Activated CD4-positive, alpha-beta memory T cell treated with anti-CD3 and anti-CD28 coated beads for 36 hours (primary cell): Measurements from ENCODE around the gene TMEM86B. TPM values are rescaled to one million over a fixed set of nuclear protein-coding genes. Genes with fewer than 3 reads are reported as not detected.
A peak's percentile ranks its signal among the peaks of the same experiment; 100 is the strongest.
"Not testable (repeated sequence)": the region's sequence is repeated elsewhere in the genome, so short reads cannot be mapped to it uniquely, and the experiment has no call there.

Source experiments
- CTCF ChIA-PET: fragments of 350-600 bp; sonication (Branson Sonifier 250); formaldehyde crosslinking; loops from one replicate; lab custom pipeline; 2021; ENCODE audit warnings: antibody characterized with exemption, inconsistent platforms; lab: Charles Lee
- POLR2A ChIA-PET: fragments of 350-600 bp; sonication (Branson Sonifier 250); formaldehyde crosslinking; loops from one replicate; lab custom pipeline; 2021; ENCODE audit warnings: antibody characterized with exemption; lab: Charles Lee
- DNase-seq: peaks from one replicate; pipeline ENCODE4 v3.0.0-alpha.2; 2020
- H3K27ac Mint-ChIP-seq: one replicate; pipeline ENCODE4 v1.8.0; 2021; ENCODE audit warnings: mixed read lengths
- H3K27me3 Mint-ChIP-seq: one replicate; pipeline ENCODE4 v1.8.0; 2021; ENCODE audit warnings: mixed read lengths
- H3K36me3 Mint-ChIP-seq: one replicate; pipeline ENCODE4 v1.8.0; 2021; ENCODE audit warnings: mixed read lengths
- H3K4me1 Mint-ChIP-seq: one replicate; pipeline ENCODE4 v1.8.0; 2021; ENCODE audit warnings: low read depth, mixed read lengths
- H3K4me3 Mint-ChIP-seq: one replicate; pipeline ENCODE4 v1.8.0; 2021; ENCODE audit warnings: mild to moderate bottlenecking, mixed read lengths
- H3K9me3 Mint-ChIP-seq: one replicate; pipeline ENCODE4 v1.8.0; 2021; ENCODE audit warnings: mixed read lengths
- intact Hi-C: fragments of 100-400 bp; cut with micrococcal nuclease; formaldehyde crosslinking; loops from one replicate; pipeline ENCODE4 v1.15.1; 2023
- total RNA-seq, 2 experiments: library from RNA; stranded (reverse); gene quantifications; one replicate each; pipeline ENCODE4 v1.2.3, GENCODE V29; 2021

Gene TMEM86B
- total RNA-seq, 2 experiments from 2014 or later, result 4.8 to 6.5 TPM

DNA sequence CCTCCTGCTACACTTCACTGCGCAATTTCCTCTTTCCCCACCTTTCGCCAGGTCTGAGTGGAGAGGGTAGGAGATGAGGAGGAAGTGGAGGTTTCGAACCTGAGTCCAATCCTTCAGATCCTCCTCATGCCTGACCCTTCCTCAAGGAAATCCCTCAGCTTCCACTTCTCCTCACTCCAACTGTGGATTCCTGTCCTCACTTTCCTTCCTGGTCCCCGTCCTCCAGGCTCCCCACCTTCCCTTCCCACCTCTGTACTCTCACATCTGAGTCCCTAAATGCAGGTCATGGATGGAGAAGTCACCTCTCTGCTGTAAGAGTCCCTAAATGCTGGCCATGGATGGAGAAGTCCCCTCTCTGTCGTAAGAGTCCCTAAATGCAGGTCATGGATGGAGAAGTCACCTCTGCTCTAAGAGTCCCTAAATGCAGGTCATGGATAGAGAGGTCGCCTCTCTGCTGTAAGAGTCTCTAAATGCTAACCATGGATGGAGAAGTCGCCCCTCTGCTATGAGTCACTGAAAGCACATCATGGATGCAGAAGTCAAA lies 3.1 kb downstream of the TMEM86B start:
- Mint-ChIP-seq H3K27ac (peak overlapping the region; percentile 40), H3K9me3 (peaks cover 9% of the 10 kb centered on the region), H3K4me1 (no peaks in the 10 kb centered on the region), H3K36me3 (peaks cover 39% of the 10 kb centered on the region), H3K4me3 (no peak overlapping the region), H3K27me3 (no peaks in the 10 kb centered on the region)
- CTCF ChIA-PET, result no interaction called here
- POLR2A ChIA-PET, result no interaction called here
- no peak for DNase-seq
- intact Hi-C loops, result no loop called here

- Mint-ChIP-seq H3K36me3 (peaks cover 37% of the 10 kb centered on the region), H3K9me3 (peaks cover 11% of the 10 kb centered on the region)
- H3K4me3 Mint-ChIP-seq, DNase-seq, H3K27ac Mint-ChIP-seq, POLR2A ChIA-PET, intact Hi-C loops, H3K4me1 Mint-ChIP-seq, CTCF ChIA-PET, H3K27me3 Mint-ChIP-seq: not testable (repeated sequence)
Observed at GRCh38 chr19:55224679-55225414, 3.7 kb downstream of the TMEM86B start.

DNA sequence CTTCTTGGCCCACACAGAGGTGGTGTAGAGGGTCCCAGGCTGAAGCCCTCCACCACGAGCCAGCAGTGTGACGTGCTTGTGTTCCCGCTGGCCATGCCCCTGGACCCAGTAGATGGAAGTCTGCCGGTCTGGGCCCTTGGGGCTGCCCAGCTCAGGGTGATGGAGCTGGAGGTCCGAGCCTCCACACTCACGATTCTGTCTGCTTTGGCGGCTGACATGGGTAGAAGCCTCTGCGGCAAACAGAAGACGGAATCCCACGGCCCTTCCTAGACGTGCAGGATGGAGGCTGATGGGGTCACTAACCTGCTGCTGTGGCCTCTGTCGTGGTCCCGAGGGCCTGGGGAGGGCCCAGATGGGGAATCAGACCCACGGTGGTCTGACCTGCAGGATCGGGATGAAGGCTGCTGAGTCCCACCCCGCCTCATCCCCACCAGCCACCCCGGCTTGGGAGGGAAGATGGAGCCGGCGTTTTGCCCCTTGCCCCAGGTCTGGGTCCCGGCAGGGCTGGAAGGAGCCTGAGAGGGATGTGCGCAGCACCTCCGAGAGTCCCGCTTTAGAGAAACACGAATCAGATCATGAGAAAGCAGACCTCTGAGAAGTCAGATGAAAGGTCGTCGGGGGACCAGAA lies 4.4 kb downstream of the TMEM86B start:
- intact Hi-C loops, result no loop called here
- H3K9me3 Mint-ChIP-seq, result peaks cover 11% of the 10 kb centered on the region
- peaks cover 34% of the 10 kb centered on the region for H3K36me3 Mint-ChIP-seq
- no peaks in the 10 kb centered on the region for H3K4me1 Mint-ChIP-seq
- H3K4me3 Mint-ChIP-seq, result no peak overlapping the region
- H3K27ac Mint-ChIP-seq, result no peak overlapping the region
- CTCF ChIA-PET, result no interaction called here
- POLR2A ChIA-PET, result no interaction called here
- no peaks in the 10 kb centered on the region for H3K27me3 Mint-ChIP-seq
- no peak for DNase-seq

- no peak overlapping the region for H3K4me3 Mint-ChIP-seq
- intact Hi-C loops, result no loop called here
- peaks cover 11% of the 10 kb centered on the region for H3K9me3 Mint-ChIP-seq
- no peaks in the 10 kb centered on the region for H3K27me3 Mint-ChIP-seq
- ChIA-PET POLR2A (no interaction called here), CTCF (no interaction called here)
- no peaks in the 10 kb centered on the region for H3K4me1 Mint-ChIP-seq
- no peak overlapping the region for H3K27ac Mint-ChIP-seq
- no peak for DNase-seq
- H3K36me3 Mint-ChIP-seq, result peaks cover 30% of the 10 kb centered on the region
Observed at GRCh38 chr19:55223291-55224037, 5.1 kb downstream of the TMEM86B start.

- H3K27me3 Mint-ChIP-seq, result peaks cover 7% of the 10 kb centered on the region
- H3K4me3 Mint-ChIP-seq, result no peak overlapping the region
- no peak for DNase-seq
- no peak overlapping the region for H3K27ac Mint-ChIP-seq
- H3K36me3 Mint-ChIP-seq, result peaks cover 17% of the 10 kb centered on the region
- ChIA-PET CTCF (no interaction called here), POLR2A (no interaction called here)
- peaks cover 11% of the 10 kb centered on the region for H3K9me3 Mint-ChIP-seq
- peaks cover 11% of the 10 kb centered on the region for H3K4me1 Mint-ChIP-seq
- intact Hi-C loops, result no loop called here
Observed at GRCh38 chr19:55220525-55220924, 8.0 kb downstream of the TMEM86B start.

GRCh38 chr19:55216461-55217198 lies 11.9 kb downstream of the TMEM86B start:
- H3K4me1 Mint-ChIP-seq, result peaks cover 11% of the 10 kb centered on the region
- peaks cover 20% of the 10 kb centered on the region for H3K27me3 Mint-ChIP-seq
- no peak overlapping the region for H3K27ac Mint-ChIP-seq
- CTCF ChIA-PET, result interaction anchor here (0.6 to 0.7 kb wide), 2 partner anchors 13 to 509 kb away, joined by 3 read pairs; no protein-coding TSS in a partner anchor
- H3K9me3 Mint-ChIP-seq, result peaks cover 18% of the 10 kb centered on the region
- peak; percentile 76 for DNase-seq
- H3K4me3 Mint-ChIP-seq, result no peak overlapping the region
- peaks cover 14% of the 10 kb centered on the region for H3K36me3 Mint-ChIP-seq
- POLR2A ChIA-PET, result interaction anchor here (0.6 kb wide), 1 partner anchor 43 kb away, joined by 4 read pairs; no protein-coding TSS in a partner anchor
- intact Hi-C loops, result loop anchor here (2.0 kb wide), 1 partner anchor 42 kb away; the partner anchor contains the start of gene PPP6R1

DNA sequence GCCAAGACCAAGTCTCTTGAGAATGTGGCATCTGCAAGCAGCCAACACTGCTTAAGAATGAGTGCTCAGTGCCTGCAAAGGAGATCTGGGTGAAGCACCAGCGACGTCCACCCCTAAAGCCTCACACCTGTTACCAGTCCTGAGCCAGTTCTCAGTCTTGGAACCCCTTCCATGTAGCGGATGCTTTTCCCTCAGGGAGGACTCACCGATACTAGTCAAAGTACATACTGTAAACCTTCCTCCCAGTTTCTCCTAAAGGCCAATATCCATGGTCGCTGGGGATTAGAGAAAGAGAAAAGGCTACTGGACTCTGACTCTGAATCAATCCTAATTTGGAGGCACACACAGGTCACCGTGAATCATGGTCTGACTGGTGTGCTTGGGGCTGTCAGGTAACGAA lies 15.0 kb downstream of the TMEM86B start:
- DNase-seq, result no peak
- intact Hi-C loops, result no loop called here
- ChIA-PET POLR2A (no interaction called here), CTCF (no interaction called here)
- no peak overlapping the region for H3K27ac Mint-ChIP-seq
- peaks cover 3% of the 10 kb centered on the region for H3K36me3 Mint-ChIP-seq
- peaks cover 29% of the 10 kb centered on the region for H3K27me3 Mint-ChIP-seq
- peaks cover 6% of the 10 kb centered on the region for H3K9me3 Mint-ChIP-seq
- H3K4me3 Mint-ChIP-seq, result no peak overlapping the region
- H3K4me1 Mint-ChIP-seq, result peaks cover 11% of the 10 kb centered on the region

DNA sequence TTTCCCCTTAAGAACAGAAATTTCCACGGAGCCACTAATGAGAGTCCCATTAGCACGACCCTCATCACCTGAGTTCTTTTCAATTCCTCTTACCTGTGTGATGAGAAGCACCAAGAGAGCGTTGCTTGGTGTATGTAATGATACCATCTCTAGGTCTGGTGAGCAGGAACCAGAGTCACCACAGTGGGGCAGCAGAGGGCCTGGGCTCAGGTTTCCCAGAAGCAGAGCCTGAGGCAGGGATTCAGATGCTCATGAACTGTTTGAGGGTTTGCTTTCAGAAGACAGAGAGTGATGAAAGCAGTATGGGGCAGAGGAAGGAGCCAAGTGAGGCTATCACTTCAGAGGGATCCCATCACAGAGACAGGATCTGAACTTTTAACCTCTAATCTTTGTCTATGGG lies 16.1 kb downstream of the TMEM86B start:
- peaks cover 6% of the 10 kb centered on the region for H3K9me3 Mint-ChIP-seq
- no peak overlapping the region for H3K4me3 Mint-ChIP-seq
- peaks cover 11% of the 10 kb centered on the region for H3K4me1 Mint-ChIP-seq
- no peak overlapping the region for H3K27ac Mint-ChIP-seq
- CTCF ChIA-PET, result interaction anchor here (1.2 kb wide), 1 partner anchor 44 kb away, joined by 4 read pairs; no protein-coding TSS in a partner anchor
- peaks cover 3% of the 10 kb centered on the region for H3K36me3 Mint-ChIP-seq
- intact Hi-C loops, result no loop called here
- POLR2A ChIA-PET, result no interaction called here
- peak; percentile 71 for DNase-seq
- H3K27me3 Mint-ChIP-seq, result peaks cover 29% of the 10 kb centered on the region

DNA sequence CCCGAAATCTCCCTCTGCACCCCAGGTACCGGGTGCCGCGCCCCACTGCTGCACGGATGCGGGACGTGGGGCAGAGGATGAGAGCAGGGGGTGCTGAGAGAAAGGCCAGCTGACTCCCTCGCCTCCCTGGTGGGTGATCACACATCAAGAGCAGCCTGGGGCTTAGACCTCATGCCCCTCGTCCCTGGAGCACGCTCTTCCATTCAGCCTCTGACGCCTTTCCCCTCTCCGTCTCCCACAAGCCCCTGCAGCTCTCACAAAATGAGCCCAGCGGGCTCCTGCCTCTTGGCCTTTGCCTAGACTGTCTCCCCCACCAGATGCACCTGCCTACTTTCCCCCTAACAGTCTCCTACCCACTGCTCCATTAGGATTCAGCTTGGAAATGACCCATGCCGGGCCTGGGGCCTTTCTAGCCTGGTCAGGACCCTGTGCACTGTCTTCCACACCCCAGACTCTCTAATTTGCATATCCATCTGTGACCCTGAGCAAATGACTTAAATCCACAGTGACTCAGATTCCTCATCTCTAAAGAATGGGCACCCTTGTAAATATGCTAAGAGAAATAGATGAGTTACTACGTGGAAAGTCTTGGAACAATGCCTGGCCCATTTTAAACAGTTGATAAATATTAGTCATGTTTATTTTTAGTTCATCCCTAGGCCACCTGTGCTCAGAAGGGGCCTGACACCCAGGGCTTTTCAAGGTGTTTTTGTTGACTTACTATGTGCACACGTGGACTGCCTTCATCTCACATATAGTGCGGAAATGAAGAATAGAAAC lies 18.7 kb downstream of the TMEM86B start:
- ChIA-PET POLR2A (no interaction called here), CTCF (no interaction called here)
- DNase-seq, result no peak
- Mint-ChIP-seq H3K9me3 (peaks cover 6% of the 10 kb centered on the region), H3K27ac (no peak overlapping the region), H3K4me3 (no peak overlapping the region), H3K36me3 (peaks cover 3% of the 10 kb centered on the region), H3K4me1 (peaks cover 2% of the 10 kb centered on the region), H3K27me3 (peaks cover 35% of the 10 kb centered on the region)
- intact Hi-C loops, result no loop called here

DNA sequence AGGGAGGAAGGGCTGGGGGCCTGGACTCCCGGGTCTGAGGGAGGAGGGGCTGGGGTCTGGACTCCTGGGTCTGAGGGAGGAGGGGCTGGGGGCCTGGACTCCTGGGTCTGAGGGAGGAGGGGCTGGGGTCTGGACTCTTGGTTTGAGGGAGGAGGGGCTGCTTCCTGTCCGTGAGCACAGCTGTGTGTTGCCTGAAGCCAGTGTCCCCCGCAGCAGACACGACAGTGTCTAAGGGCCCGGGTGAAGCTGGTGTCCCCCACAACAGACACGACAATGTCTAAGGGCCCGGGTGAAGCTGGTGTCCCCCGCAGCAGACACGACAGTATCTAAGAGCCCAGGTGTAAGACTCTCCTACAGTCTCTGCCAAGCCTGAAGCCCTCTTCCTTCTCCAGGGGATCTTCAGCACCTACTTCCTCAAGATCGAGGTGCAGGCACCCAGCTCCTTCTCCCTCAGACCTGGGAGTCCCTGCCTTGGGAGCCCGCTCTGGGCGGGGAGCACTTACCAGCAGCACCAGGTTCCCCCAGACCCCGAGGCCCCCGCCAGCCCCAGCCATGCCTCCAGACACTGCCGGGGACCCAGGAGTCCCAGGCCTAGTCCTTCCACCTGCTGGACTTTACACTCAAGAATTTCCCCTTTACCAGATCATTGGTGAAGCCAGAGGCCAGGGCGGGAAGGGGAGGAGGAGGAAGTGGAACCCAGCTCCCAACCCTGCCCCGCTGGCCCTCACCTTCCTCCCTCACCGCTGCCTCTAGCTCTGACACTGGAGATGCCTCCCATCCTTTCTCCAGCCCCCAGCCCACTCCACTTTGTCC lies 19.5 kb downstream of the TMEM86B start, which contains the start of gene PTPRH:
PTPRH (minus strand) TSS at position 622 of the 813 bp plus-strand sequence; CDS start at position 554, 68 bp downstream.
- peaks cover 3% of the 10 kb centered on the region for H3K36me3 Mint-ChIP-seq
- peaks cover 33% of the 10 kb centered on the region for H3K27me3 Mint-ChIP-seq
- H3K4me1 Mint-ChIP-seq, result peaks cover 2% of the 10 kb centered on the region
- peaks cover 6% of the 10 kb centered on the region for H3K9me3 Mint-ChIP-seq
- CTCF ChIA-PET, result interaction anchor here (0.6 kb wide), 1 partner anchor 76 kb away, joined by 3 read pairs; no protein-coding TSS in a partner anchor
- no peak within 1 kb of the TSS for H3K27ac Mint-ChIP-seq
- no peak for DNase-seq
- intact Hi-C loops, result no loop called here
- POLR2A ChIA-PET, result interaction anchor here (0.6 kb wide), 1 partner anchor 24 kb away, joined by 3 read pairs; no protein-coding TSS in a partner anchor
- no peak within 1 kb of the TSS for H3K4me3 Mint-ChIP-seq
